HCT116 (cell line): ENCODE results near the gene PRPH. TPM values are rescaled to one million over a fixed set of nuclear protein-coding genes. Genes with fewer than 3 reads are reported as not detected.

Experiments used
- ATAC-seq: fragments of 200-7000 bp; cut with Tn5 transposase; 2 replicates; pipeline ENCODE4 v1.9.1; 2020; ENCODE audit warnings: mild to moderate bottlenecking, moderate library complexity
- BruUV-seq: library from RNA; stranded (reverse); fragments of 400-500 nt; replicated peaks from 2 replicates; lab custom pipeline; 2021; lab: Mats Ljungman, UMichigan
- CTCF ChIA-PET: fragments of 300-600 bp; sonication (Branson Sonifier 250); formaldehyde crosslinking; loops from one replicate; lab custom pipeline; 2021; ENCODE audit warnings: antibody characterized with exemption; lab: Charles Lee
- POLR2A ChIA-PET: fragments of 300-600, 350-600 bp; sonication (Branson Sonifier 250); formaldehyde crosslinking; loops from one replicate; lab custom pipeline; 2021; ENCODE audit warnings: antibody characterized with exemption; lab: Charles Lee
- RAD21 ChIA-PET, 2 experiments: fragments of 300-600 bp; sonication (Branson Sonifier 250); formaldehyde crosslinking; loops; one replicate each; lab custom pipeline; 2023; ENCODE audit warnings: low total read pairs in 2 of 2; ENCODE audit not compliant: uncharacterized antibody in 2 of 2, unreplicated experiment in 2 of 2, low non-redundant PET in 1 of 2; lab: Charles Lee
- DNase-seq: peaks from one replicate; pipeline ENCODE4 v3.0.0-alpha.2; 2010; ENCODE audit warnings: low read depth, low spot score
- H2AFZ ChIP-seq: fragments of 200-600 bp; shearing (Covaris generic), sonication (generic); 2 replicates; pipeline ENCODE4 v1.6.1; 2017; ENCODE audit warnings: low read depth, mixed run types, mixed read lengths, antibody characterized with exemption, low read length; ENCODE audit not compliant: poor library complexity, severe bottlenecking
- H3K27ac ChIP-seq: 2 replicates; pipeline ENCODE4 v1.5.1; 2012; ENCODE audit warnings: low read depth, low read length
- H3K27me3 ChIP-seq: fragments of 200-600 bp; sonication (generic); 2 replicates; pipeline ENCODE4 v1.6.1; 2016; ENCODE audit warnings: mixed run types, low read length, mixed read lengths; ENCODE audit not compliant: insufficient read depth
- H3K36me3 ChIP-seq, 2 experiments: fragments of 200-500 bp in 1 of 2; fragments of 200-600 bp in 1 of 2; sonication (Bioruptor generic) in 1 of 2; sonication (generic) in 1 of 2; 2 replicates each; pipeline versions ENCODE4 v1.5.1 to v1.6.1; 2014 to 2016; ENCODE audit warnings: low read length in 2 of 2, inconsistent platforms in 1 of 2, mixed read lengths in 1 of 2, mixed run types in 1 of 2; ENCODE audit not compliant: insufficient read depth in 2 of 2, control insufficient read depth in 1 of 2
- H3K4me1 ChIP-seq, 2 experiments: fragments of 200-600 bp in 1 of 2; sonication (generic) in 1 of 2; 2 replicates each; pipeline versions ENCODE4 v1.5.1 to v1.6.1; 2012 to 2017; ENCODE audit warnings: low read length in 2 of 2, inconsistent platforms in 1 of 2, mild to moderate bottlenecking in 1 of 2, mixed read lengths in 1 of 2, mixed run types in 1 of 2, moderate library complexity in 1 of 2; ENCODE audit not compliant: insufficient read depth in 2 of 2, control insufficient read depth in 1 of 2
- H3K4me2 ChIP-seq: fragments of 200-600 bp; sonication (generic); 2 replicates; pipeline ENCODE4 v1.6.1; 2017; ENCODE audit warnings: mixed run types, low read length, mixed read lengths
- H3K4me3 ChIP-seq, 2 experiments: fragments of 200-600 bp in 1 of 2; sonication (generic) in 1 of 2; replicated peaks in 1 of 2; 2 replicates each; pipeline ENCODE4 v1.5.1; 2011 to 2016; ENCODE audit warnings: low read length in 2 of 2, control low read depth in 1 of 2, low read depth in 1 of 2, mild to moderate bottlenecking in 1 of 2, mixed read lengths in 1 of 2, mixed run types in 1 of 2
- H3K79me2 ChIP-seq: fragments of 200-600 bp; sonication (generic); 2 replicates; pipeline ENCODE4 v1.6.1; 2017; ENCODE audit warnings: mild to moderate bottlenecking, mixed run types, low read length, moderate library complexity, mixed read lengths; ENCODE audit not compliant: insufficient read depth
- H3K9ac ChIP-seq: fragments of 200-600 bp; sonication (generic); 2 replicates; pipeline ENCODE4 v1.6.1; 2016; ENCODE audit warnings: low read length, mixed read lengths
- H3K9me2 ChIP-seq: fragments of 200-600 bp; sonication (generic), shearing (Covaris generic); 2 replicates; pipeline ENCODE4 v1.6.1; 2017; ENCODE audit warnings: mixed run types, mild to moderate bottlenecking, moderate library complexity; ENCODE audit not compliant: insufficient read depth
- H3K9me3 ChIP-seq, 2 experiments: fragments of 200-500 bp in 1 of 2; fragments of 200-600 bp in 1 of 2; sonication (Bioruptor generic) in 1 of 2; sonication (generic) in 1 of 2; 2 replicates each; pipeline ENCODE4 v1.6.1; 2014 to 2017; ENCODE audit warnings: low read length in 2 of 2, mixed read lengths in 2 of 2, inconsistent platforms in 1 of 2, low read depth in 1 of 2, mild to moderate bottlenecking in 1 of 2, mixed run types in 1 of 2, moderate library complexity in 1 of 2; ENCODE audit not compliant: control insufficient read depth in 1 of 2, insufficient read depth in 1 of 2
- H4K20me1 ChIP-seq: fragments of 200-600 bp; sonication (generic), shearing (Covaris generic); 2 replicates; pipeline ENCODE4 v1.6.1; 2017; ENCODE audit warnings: mixed run types, mild to moderate bottlenecking, moderate library complexity; ENCODE audit not compliant: insufficient read depth
- ATF3 ChIP-seq: IDR thresholded peaks from 2 replicates; pipeline ENCODE4 v1.6.1; 2012
- CBX3 ChIP-seq: IDR thresholded peaks from 2 replicates; pipeline ENCODE4 v1.6.1; 2012; ENCODE audit warnings: low read depth
- CEBPB ChIP-seq: IDR thresholded peaks from 2 replicates; pipeline ENCODE4 v1.6.1; 2012; ENCODE audit warnings: low read depth
- CTCF ChIP-seq, 3 experiments: fragments of 200-600 bp in 1 of 3; sonication (generic) in 1 of 3; IDR thresholded peaks in 2 of 3; conservative IDR thresholded peaks in 1 of 3; 2 replicates each; pipeline ENCODE4 v1.5.1; 2012 to 2017; ENCODE audit warnings: low read depth in 2 of 3, low read length in 2 of 3, antibody characterized with exemption in 1 of 3, borderline replicate concordance in 1 of 3, control low read depth in 1 of 3, mild to moderate bottlenecking in 1 of 3, mixed read lengths in 1 of 3, mixed run types in 1 of 3, moderate library complexity in 1 of 3; ENCODE audit not compliant: insufficient read depth in 1 of 3
- EGR1 ChIP-seq: IDR thresholded peaks from 2 replicates; pipeline ENCODE4 v1.6.1; 2012; ENCODE audit warnings: low read depth
- EZH2 ChIP-seq: fragments of 200-600 bp; sonication (generic); IDR thresholded peaks from 2 replicates; pipeline ENCODE4 v1.6.1; 2017; ENCODE audit warnings: antibody characterized with exemption, mixed run types
- FOSL1 ChIP-seq: IDR thresholded peaks from 2 replicates; pipeline ENCODE4 v1.6.1; 2012; ENCODE audit warnings: low read depth
- JUND ChIP-seq: IDR thresholded peaks from 2 replicates; pipeline ENCODE4 v1.6.1; 2012
- MAX ChIP-seq: IDR thresholded peaks from 2 replicates; pipeline ENCODE4 v1.6.1; 2012
- POLR2AphosphoS5 ChIP-seq: IDR thresholded peaks from 2 replicates; pipeline ENCODE4 v1.6.1; 2011; ENCODE audit warnings: mild to moderate bottlenecking, low read depth, low read length, moderate library complexity
- RAD21 ChIP-seq: IDR thresholded peaks from 2 replicates; pipeline ENCODE4 v1.6.1; 2012; ENCODE audit warnings: low read depth, mild to moderate bottlenecking
- REST ChIP-seq: IDR thresholded peaks from 2 replicates; pipeline ENCODE4 v1.6.1; 2012; ENCODE audit warnings: low read depth
- SP1 ChIP-seq: IDR thresholded peaks from 2 replicates; pipeline ENCODE4 v1.6.1; 2012; ENCODE audit warnings: low read depth
- TCF7L2 ChIP-seq: IDR thresholded peaks from 2 replicates; pipeline ENCODE4 v1.7.0; 2011; ENCODE audit warnings: borderline replicate concordance, inconsistent platforms; ENCODE audit not compliant: insufficient read depth, insufficient read length; ENCODE audit errors: extremely low read depth
- ZBTB33 ChIP-seq: IDR thresholded peaks from 2 replicates; pipeline ENCODE4 v1.6.1; 2011; ENCODE audit warnings: mild to moderate bottlenecking, low read length, moderate library complexity; ENCODE audit not compliant: insufficient replicate concordance; ENCODE audit errors: extremely low read depth
- intact Hi-C: fragments of 100-400 bp; cut with micrococcal nuclease; formaldehyde crosslinking; loops from 2 replicates; pipeline ENCODE4 v1.10.0; 2022
- total RNA-seq: library from RNA; stranded (reverse); gene quantifications from one replicate; pipeline ENCODE4 v1.2.1, GENCODE V29; 2021; ENCODE audit not compliant: unreplicated experiment

PRPH gene
- total RNA-seq, 1 experiment from 2014 or later = 6.7 TPM

GRCh38 chr12:49327887-49328286 lies 32.9 kb downstream of the PRPH start:
- Histone ChIP-seq H3K36me3 (peaks cover 16 to 37% of the 10 kb centered on the region in 2 experiments; a peak in 2 of 4 replicates), H3K79me2 (peaks cover 27% of the 10 kb centered on the region), H3K27me3 (no peaks in the 10 kb centered on the region), H3K4me3 (no peak overlapping the region), H3K9ac (no peak overlapping the region), H3K9me2 (no peaks in the 10 kb centered on the region), H4K20me1 (no peaks in the 10 kb centered on the region), H3K4me2 (no peak overlapping the region), H3K4me1 (peaks cover 8 to 12% of the 10 kb centered on the region in 2 experiments; a peak in 3 of 4 replicates), H3K27ac (no peak overlapping the region), H2AFZ (no peak overlapping the region), H3K9me3 (no peaks in the 10 kb centered on the region)
- BruUV-seq = no TSS peak
- RAD21 ChIA-PET = no interaction called here
- POLR2A ChIA-PET = no interaction called here
- DNase-seq = no peak
- intact Hi-C loops = no loop called here
- CTCF ChIA-PET = no interaction called here
- ATAC-seq = no peak
- TF ChIP-seq EZH2 (no peak), REST (no peak), SP1 (no peak), ATF3 (no peak), ZBTB33 (no peak), MAX (no peak), POLR2AphosphoS5 (no peak), CTCF (IDR thresholded peaks at IDR 0.05 in 2 of 3, conservative IDR thresholded peaks at IDR 0.05 in 1 of 3; ENCODE audit: borderline replicate concordance in 1 of 3, insufficient read depth in 1 of 3, low read depth in 2 of 3, low read length in 2 of 3) (no peak), JUND (no peak), RAD21 (no peak), CEBPB (no peak), FOSL1 (no peak), TCF7L2 (no peak), CBX3 (no peak), EGR1 (no peak)
- TF ChIP-seq, all 23 proteins: peak for 0
